K562 (cell line): Measurements from ENCODE around the gene LAT. TPM values are rescaled to one million over a fixed set of nuclear protein-coding genes. Genes with fewer than 3 reads are reported as not detected.

ENCODE experiments used
- CXXC5 ChIP-seq: fragments of 250-450 bp; sonication (Bioruptor Pico); IDR thresholded peaks from 2 replicates; pipeline ENCODE4 v1.8.0; 2022; ENCODE audit warnings: inconsistent platforms, mild to moderate bottlenecking, moderate library complexity
- GABPA ChIP-seq: fragments of 200-800 bp; sonication (Bioruptor generic); conservative IDR thresholded peaks from 2 replicates; pipeline ENCODE4 v1.6.1; 2016; ENCODE audit warnings: low read depth, missing genetic modification characterization, missing compliant biosample characterization
- LEF1 ChIP-seq: fragments of 450-650 bp; IDR thresholded peaks from 2 replicates; pipeline ENCODE4 v1.6.1; 2016; ENCODE audit warnings: mild to moderate bottlenecking
- POLR2G ChIP-seq: fragments of 200-400 bp; formaldehyde crosslinking; IDR thresholded peaks from 2 replicates; pipeline ENCODE4 v1.6.1; 2017; ENCODE audit warnings: low read depth, mild to moderate bottlenecking, antibody characterized with exemption, low read length, moderate library complexity
- TBP ChIP-seq: optimal IDR thresholded peaks from 2 replicates; pipeline ENCODE3; 2011; ENCODE audit warnings: low read depth, low read length, improper control_type of control experiment
- TEAD1 ChIP-seq, 2 experiments: fragments of 450-650 bp in 1 of 2; sonication (generic) in 1 of 2; formaldehyde crosslinking; IDR thresholded peaks; 2 replicates each; pipeline versions ENCODE4 v1.4.0 to v1.8.0; 2020 to 2022; ENCODE audit warnings: mild to moderate bottlenecking in 2 of 2, missing genetic modification reagents in 1 of 2
- VEZF1 ChIP-seq: fragments of 200-800 bp; sonication (Bioruptor generic); IDR thresholded peaks from 2 replicates; pipeline ENCODE4 v1.6.1; 2017; ENCODE audit warnings: missing genetic modification characterization, missing compliant biosample characterization
- ZBTB2 ChIP-seq: fragments of 450-650 bp; IDR thresholded peaks from 2 replicates; pipeline ENCODE4 v1.6.1; 2016; ENCODE audit warnings: antibody characterized with exemption
- ZFP36 ChIP-seq: fragments of 150-350 bp; IDR thresholded peaks from 2 replicates; pipeline ENCODE4 v1.6.1; 2018; ENCODE audit warnings: low read length, low read depth; ENCODE audit not compliant: partially characterized antibody
- ZNF584 ChIP-seq: fragments of 200-800 bp; sonication (Bioruptor generic); IDR thresholded peaks from 2 replicates; pipeline ENCODE4 v1.6.1; 2016; ENCODE audit warnings: low read depth, mild to moderate bottlenecking, missing genetic modification characterization, missing compliant biosample characterization
- polyA plus RNA-seq, 8 experiments: library from polyadenylated mRNA; depleted of rRNA in 4 of 8; stranded (reverse) in 5 of 8; unstranded in 3 of 8; fragments of >200 nt; fragmentation: Nextera tagmentation in 2 of 8; fragmentation: Illumina TruSeq in 1 of 8; extraction: Ambion mirVana in 2 of 8; extraction: Trizol in 1 of 8; gene quantifications; 2 replicates each; pipeline versions ENCODE4 v1.2.1 to v1.2.3, GENCODE V29; 2011 to 2014; ENCODE audit warnings: inconsistent platforms in 1 of 8, missing spikeins in 1 of 8
- total RNA-seq, 7 experiments: library from RNA; depleted of rRNA in 6 of 7; stranded (reverse); fragments of >200 nt in 6 of 7; fragmentation: Illumina TruSeq in 2 of 7; extraction: Trizol in 2 of 7; gene quantifications; 2 replicates each; pipeline versions ENCODE4 v1.2.1 to v1.2.3, GENCODE V29; 2011 to 2021; ENCODE audit warnings: low replicate concordance in 1 of 7
- TF ChIP-seq, protein P1 (sequence below), 2 experiments: IDR thresholded peaks; 2 replicates each; pipeline ENCODE4 v1.6.1; 2011; ENCODE audit warnings: borderline replicate concordance in 1 of 2, control low read depth in 1 of 2, low read depth in 1 of 2, low read length in 1 of 2, mild to moderate bottlenecking in 1 of 2, mixed read lengths in 1 of 2, moderate library complexity in 1 of 2; ENCODE audit not compliant: insufficient read depth in 1 of 2, insufficient read length in 1 of 2, poor library complexity in 1 of 2, severe bottlenecking in 1 of 2; ENCODE audit errors: extremely low read depth in 1 of 2
- TF ChIP-seq, protein P2 (sequence below): sonication (generic); formaldehyde crosslinking; IDR thresholded peaks from 2 replicates; pipeline ENCODE4 v1.8.0; 2022; ENCODE audit warnings: missing genetic modification reagents, mild to moderate bottlenecking, borderline replicate concordance
- TF ChIP-seq, protein P3 (sequence below): fragments of 450-650 bp; formaldehyde crosslinking; IDR thresholded peaks from 2 replicates; pipeline ENCODE4 v1.4.0; 2020; ENCODE audit warnings: mild to moderate bottlenecking, mixed read lengths
- TF ChIP-seq, protein P4 (sequence below), 2 experiments: fragments of 450-650 bp; conservative IDR thresholded peaks; 2 replicates each; pipeline ENCODE4 v1.6.1; 2017; ENCODE audit warnings: mild to moderate bottlenecking in 2 of 2, moderate library complexity in 2 of 2

The LAT gene
- total and polyA plus RNA-seq, 9 of the 15 experiments (the other 6 are each of a cell fraction or from before 2014, with no cell fraction given), result 0.40 to 4.2 (median 1.3) TPM

- TF ChIP-seq, protein P1, sequence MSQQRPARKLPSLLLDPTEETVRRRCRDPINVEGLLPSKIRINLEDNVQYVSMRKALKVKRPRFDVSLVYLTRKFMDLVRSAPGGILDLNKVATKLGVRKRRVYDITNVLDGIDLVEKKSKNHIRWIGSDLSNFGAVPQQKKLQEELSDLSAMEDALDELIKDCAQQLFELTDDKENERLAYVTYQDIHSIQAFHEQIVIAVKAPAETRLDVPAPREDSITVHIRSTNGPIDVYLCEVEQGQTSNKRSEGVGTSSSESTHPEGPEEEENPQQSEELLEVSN (IDR thresholded peaks at IDR 0.05; ENCODE audit: borderline replicate concordance in 1 of 2, extremely low read depth in 1 of 2, insufficient read depth in 1 of 2, insufficient read length in 1 of 2, low read depth in 1 of 2, low read length in 1 of 2, poor library complexity in 1 of 2, severe bottlenecking in 1 of 2), result peak; percentile 85 to 94
- TF ChIP-seq TBP (peak; percentile 64), CXXC5 (CRISPR knock-in tag) (peak; percentile 51), VEZF1 (CRISPR knock-in tag) (peak; percentile 26; the same call in 1 of the 2 replicates), POLR2G (peak; percentile 64), ZBTB2 (peak; percentile 33; the same call in 1 of the 2 replicates), LEF1 (0 out of 2 replicates have a peak, but pooled peaks have one; percentile 39), GABPA (tag) (0 out of 2 replicates have a peak, but pooled peaks have one; percentile 29), TEAD1 (CRISPR knock-in tag; IDR thresholded peaks at IDR 0.05) (peak in 1 of 2 experiments; percentile 70; a peak in 2 of 4 replicates), ZNF584 (CRISPR knock-in tag) (no peak), ZFP36 (peak; percentile 75)
- TF ChIP-seq, protein P2, sequence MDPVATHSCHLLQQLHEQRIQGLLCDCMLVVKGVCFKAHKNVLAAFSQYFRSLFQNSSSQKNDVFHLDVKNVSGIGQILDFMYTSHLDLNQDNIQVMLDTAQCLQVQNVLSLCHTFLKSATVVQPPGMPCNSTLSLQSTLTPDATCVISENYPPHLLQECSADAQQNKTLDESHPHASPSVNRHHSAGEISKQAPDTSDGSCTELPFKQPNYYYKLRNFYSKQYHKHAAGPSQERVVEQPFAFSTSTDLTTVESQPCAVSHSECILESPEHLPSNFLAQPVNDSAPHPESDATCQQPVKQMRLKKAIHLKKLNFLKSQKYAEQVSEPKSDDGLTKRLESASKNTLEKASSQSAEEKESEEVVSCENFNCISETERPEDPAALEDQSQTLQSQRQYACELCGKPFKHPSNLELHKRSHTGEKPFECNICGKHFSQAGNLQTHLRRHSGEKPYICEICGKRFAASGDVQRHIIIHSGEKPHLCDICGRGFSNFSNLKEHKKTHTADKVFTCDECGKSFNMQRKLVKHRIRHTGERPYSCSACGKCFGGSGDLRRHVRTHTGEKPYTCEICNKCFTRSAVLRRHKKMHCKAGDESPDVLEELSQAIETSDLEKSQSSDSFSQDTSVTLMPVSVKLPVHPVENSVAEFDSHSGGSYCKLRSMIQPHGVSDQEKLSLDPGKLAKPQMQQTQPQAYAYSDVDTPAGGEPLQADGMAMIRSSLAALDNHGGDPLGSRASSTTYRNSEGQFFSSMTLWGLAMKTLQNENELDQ (CRISPR knock-in tag), result no peak
- TF ChIP-seq, protein P3, sequence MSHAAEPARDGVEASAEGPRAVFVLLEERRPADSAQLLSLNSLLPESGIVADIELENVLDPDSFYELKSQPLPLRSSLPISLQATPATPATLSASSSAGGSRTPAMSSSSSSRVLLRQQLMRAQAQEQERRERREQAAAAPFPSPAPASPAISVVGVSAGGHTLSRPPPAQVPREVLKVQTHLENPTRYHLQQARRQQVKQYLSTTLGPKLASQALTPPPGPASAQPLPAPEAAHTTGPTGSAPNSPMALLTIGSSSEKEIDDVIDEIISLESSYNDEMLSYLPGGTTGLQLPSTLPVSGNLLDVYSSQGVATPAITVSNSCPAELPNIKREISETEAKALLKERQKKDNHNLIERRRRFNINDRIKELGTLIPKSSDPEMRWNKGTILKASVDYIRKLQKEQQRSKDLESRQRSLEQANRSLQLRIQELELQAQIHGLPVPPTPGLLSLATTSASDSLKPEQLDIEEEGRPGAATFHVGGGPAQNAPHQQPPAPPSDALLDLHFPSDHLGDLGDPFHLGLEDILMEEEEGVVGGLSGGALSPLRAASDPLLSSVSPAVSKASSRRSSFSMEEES (CRISPR knock-in tag), result no peak
- TF ChIP-seq, protein P4, sequence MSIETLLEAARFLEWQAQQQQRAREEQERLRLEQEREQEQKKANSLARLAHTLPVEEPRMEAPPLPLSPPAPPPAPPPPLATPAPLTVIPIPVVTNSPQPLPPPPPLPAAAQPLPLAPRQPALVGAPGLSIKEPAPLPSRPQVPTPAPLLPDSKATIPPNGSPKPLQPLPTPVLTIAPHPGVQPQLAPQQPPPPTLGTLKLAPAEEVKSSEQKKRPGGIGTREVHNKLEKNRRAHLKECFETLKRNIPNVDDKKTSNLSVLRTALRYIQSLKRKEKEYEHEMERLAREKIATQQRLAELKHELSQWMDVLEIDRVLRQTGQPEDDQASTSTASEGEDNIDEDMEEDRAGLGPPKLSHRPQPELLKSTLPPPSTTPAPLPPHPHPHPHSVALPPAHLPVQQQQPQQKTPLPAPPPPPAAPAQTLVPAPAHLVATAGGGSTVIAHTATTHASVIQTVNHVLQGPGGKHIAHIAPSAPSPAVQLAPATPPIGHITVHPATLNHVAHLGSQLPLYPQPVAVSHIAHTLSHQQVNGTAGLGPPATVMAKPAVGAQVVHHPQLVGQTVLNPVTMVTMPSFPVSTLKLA (conservative IDR thresholded peaks at IDR 0.05), result peak; percentile 39 to 73; a peak in 3 of 4 replicates
These were observed 48.7 kb upstream of the LAT start (continued) for GRCh38 chr16:28935924-28936783.
